HFFc6 (cell line): ENCODE measurements around the gene LDHB. TPM values are rescaled to one million over a fixed set of nuclear protein-coding genes. Genes with fewer than 3 reads are reported as not detected.
"Not testable (repeated sequence)": the region's sequence is repeated elsewhere in the genome, so short reads cannot be mapped to it uniquely, and the experiment has no call there.

Experiments
- DNase-seq: peaks from one replicate; pipeline ENCODE4 v3.0.0-alpha.2; 2018
- H3K27ac Mint-ChIP-seq: 2 replicates; pipeline ENCODE4 v1.8.0; 2020; ENCODE audit warnings: mild to moderate bottlenecking, mixed read lengths
- H3K27me3 Mint-ChIP-seq: 2 replicates; pipeline ENCODE4 v1.8.0; 2021; ENCODE audit warnings: mild to moderate bottlenecking, moderate library complexity, mixed read lengths; ENCODE audit not compliant: insufficient read depth
- H3K36me3 Mint-ChIP-seq: 2 replicates; pipeline ENCODE4 v1.8.0; 2021; ENCODE audit warnings: low read depth, mixed read lengths
- H3K4me1 Mint-ChIP-seq: 2 replicates; pipeline ENCODE4 v1.8.0; 2020; ENCODE audit warnings: low read depth, mixed read lengths
- H3K4me3 Mint-ChIP-seq: 2 replicates; pipeline ENCODE4 v1.8.0; 2020; ENCODE audit warnings: mild to moderate bottlenecking, moderate library complexity, mixed read lengths
- H3K9me3 Mint-ChIP-seq: 2 replicates; pipeline ENCODE4 v1.8.0; 2020; ENCODE audit warnings: mild to moderate bottlenecking, mixed read lengths
- CTCF ChIP-seq: fragments of 200-600 bp; sonication (generic); IDR thresholded peaks from 2 replicates; pipeline ENCODE4 v1.5.0; 2021; ENCODE audit warnings: antibody characterized with exemption, mild to moderate bottlenecking
- total RNA-seq, 6 experiments: library from RNA; stranded (reverse); fragmentation: NEBNext Ultra II Directional; extraction: Animal tissue kit (Norgen Biotek cat#: 25700); gene quantifications; 2 replicates in 1 of 6; 3 replicates in 5 of 6; pipeline ENCODE4 v1.2.3, GENCODE V29; 2021

The LDHB gene
- total RNA-seq, 6 experiments from 2014 or later = 635 to 852 (median 715) TPM

- H3K9me3 Mint-ChIP-seq = no peaks in the 10 kb centered on the region
- no peaks in the 10 kb centered on the region for H3K4me1 Mint-ChIP-seq
- H3K27me3 Mint-ChIP-seq = no peaks in the 10 kb centered on the region; the same call in 1 of the 2 replicates
- no peak overlapping the region for H3K27ac Mint-ChIP-seq
- TF ChIP-seq CTCF = no peak
- no peak overlapping the region for H3K4me3 Mint-ChIP-seq
- no peak for DNase-seq
- H3K36me3 Mint-ChIP-seq = no peaks in the 10 kb centered on the region
These were observed 59.0 kb downstream of the LDHB start for GRCh38 chr12:21598651-21599050.

GRCh38 chr12:21595356-21595755 lies 62.3 kb downstream of the LDHB start:
- not testable (repeated sequence) for H3K4me1 Mint-ChIP-seq, H3K4me3 Mint-ChIP-seq, DNase-seq, H3K27me3 Mint-ChIP-seq, H3K27ac Mint-ChIP-seq, H3K36me3 Mint-ChIP-seq, H3K9me3 Mint-ChIP-seq

- Mint-ChIP-seq H3K27ac (no peak overlapping the region), H3K4me3 (no peak overlapping the region), H3K9me3 (no peaks in the 10 kb centered on the region), H3K27me3 (peaks cover 2% of the 10 kb centered on the region; the same call in 1 of the 2 replicates), H3K36me3 (no peaks in the 10 kb centered on the region), H3K4me1 (no peaks in the 10 kb centered on the region)
- DNase-seq = no peak
- TF ChIP-seq CTCF = no peak
These were observed 72.2 kb downstream of the LDHB start for GRCh38 chr12:21585485-21585884.

Other genes starting within 250 kb of the LDHB start
- gene PYROXD1, start 220.2 kb downstream of the LDHB start, total RNA-seq = 10 to 100 TPM; 10.1 to 13.3 (median 10.5) TPM
- 10 to 100 TPM; 34.9 to 43.6 (median 39.2) TPM for gene RECQL, start 156.2 kb downstream of the LDHB start, total RNA-seq
- gene GOLT1B, start 156.1 kb downstream of the LDHB start, total RNA-seq = 100 to 1,000 TPM in 1 of 6 experiments, 10 to 100 TPM in 5; 78.8 to 115 (median 98.1) TPM
- not detected for gene SPX, start 131.5 kb downstream of the LDHB start, total RNA-seq
- not detected for gene GYS2, start 53.0 kb downstream of the LDHB start, total RNA-seq
- gene KCNJ8, start 116.9 kb upstream of the LDHB start, total RNA-seq = 1 to 10 TPM in 5 of 6 experiments, under 1 TPM in 1; 0.69 to 8.9 (median 8.0) TPM